ENCODE data around the gene RELN.
"Not testable (repeated sequence)": the region's sequence is repeated elsewhere in the genome, so short reads cannot be mapped to it uniquely, and the experiment has no call there.

The RELN gene

DNA sequence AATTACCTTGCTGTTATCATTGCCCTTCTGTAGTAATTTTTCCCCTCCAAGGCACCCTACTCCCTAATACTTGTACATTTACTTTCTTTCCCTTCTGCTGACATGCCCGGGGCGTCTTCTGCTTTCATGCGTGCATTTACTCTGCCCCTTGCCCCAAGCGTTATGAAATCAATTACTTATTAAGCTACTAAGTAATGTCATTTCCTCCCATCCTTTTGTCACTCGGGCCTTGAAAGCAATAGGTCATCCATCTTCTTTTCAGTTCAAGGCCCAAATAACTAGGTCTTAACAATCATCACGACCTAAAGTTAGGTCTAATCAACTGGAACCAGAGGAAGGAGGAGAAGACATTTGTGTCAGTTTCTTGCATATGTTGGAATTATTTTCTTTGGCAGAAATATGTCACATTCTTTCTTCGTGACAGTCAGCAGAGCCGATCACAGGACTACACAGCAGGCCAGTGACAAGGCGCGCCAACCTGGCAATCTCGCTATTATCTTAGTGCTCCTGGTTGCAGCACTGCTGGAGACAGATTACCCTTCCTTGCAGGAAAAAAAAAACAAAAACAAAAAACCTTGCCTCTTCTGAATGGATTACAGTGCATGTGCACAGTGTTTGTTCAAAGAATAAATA, 179.2 kb downstream of the RELN start:
- DNase-seq (ENCODE audit: low read depth, low spot score) = no peak
- no peak overlapping the region for H3K4me3 ChIP-seq (ENCODE audit: low read length)

DNA sequence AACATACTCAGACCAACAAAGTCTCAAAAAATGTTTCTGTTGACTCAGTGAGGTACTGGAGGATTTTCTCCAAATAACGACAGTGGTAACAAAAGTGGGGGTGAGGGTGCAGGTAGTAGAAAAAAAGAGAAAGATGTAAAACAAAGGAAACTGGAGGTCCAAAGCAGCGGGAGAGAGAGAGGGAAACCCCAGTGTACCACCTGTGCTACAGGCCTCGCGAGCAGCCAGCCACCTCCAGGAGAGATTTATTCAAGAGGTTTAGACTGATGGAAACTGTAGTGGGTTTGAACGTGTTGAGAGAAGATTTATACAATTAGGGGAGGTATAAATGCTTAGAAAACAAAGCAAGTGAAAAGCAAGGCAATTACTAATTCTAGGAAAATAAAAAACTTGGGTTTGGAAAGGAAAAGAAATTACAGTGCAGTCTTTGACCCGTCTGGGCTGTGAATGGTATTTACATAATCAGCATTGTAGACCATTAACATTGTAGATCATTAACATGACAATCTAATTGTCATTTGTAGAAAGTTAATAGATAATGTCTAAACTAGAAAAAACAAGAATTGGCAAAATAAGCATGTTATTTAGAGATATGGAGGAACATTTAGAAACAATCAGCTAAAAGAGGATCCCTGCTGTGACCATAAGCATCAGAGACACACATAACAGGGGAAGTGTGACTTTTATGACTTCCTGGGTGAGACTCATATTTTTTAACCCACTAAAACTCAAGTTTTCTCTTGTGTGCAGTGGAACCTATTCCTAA, 180.0 kb downstream of the RELN start:
- H3K4me3 ChIP-seq (ENCODE audit: low read length) = no peak overlapping the region
- DNase-seq (ENCODE audit: low read depth, low spot score) = no peak

DNA sequence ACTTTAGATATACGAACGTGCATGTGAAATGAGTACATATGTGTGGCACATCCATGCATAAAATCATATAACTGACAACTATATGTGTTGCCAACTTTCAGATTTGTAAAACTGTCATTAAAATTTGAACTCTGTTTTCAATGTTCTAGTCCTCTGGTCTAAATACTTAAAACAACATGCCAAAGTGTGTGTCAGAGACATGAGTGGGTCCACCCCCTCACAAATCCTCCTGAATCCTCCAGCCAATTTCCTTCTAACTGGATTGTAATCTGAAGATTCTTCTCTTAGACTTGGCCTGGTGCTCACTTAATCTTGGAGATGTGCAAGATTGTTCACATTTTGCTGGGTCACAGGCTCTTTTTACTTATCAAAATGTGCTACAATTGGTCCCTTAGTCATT, 184.1 kb downstream of the RELN start:
- no peak for DNase-seq (ENCODE audit: low read depth, low spot score)
- H3K4me3 ChIP-seq (ENCODE audit: low read length) = no peak overlapping the region

DNA sequence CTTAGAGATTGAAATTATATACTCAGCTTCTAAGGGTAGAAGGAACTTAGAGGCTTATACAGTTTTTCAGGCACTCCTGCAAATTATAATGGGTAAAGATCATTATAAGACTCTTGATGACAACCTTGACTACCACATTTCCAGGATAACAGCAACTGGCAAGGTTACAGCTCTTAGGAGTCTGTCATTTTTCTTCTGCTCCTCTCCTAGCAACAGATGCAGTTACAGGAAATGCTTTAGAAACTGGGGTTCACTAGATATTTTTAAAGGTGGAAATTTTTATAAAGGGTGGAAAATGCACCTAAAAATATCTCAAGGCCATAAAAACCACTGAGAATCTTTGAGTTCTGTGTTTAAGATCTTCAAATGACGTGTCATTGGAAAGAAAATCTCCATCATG, 185.8 kb downstream of the RELN start:
- H3K4me3 ChIP-seq (ENCODE audit: low read length) = no peak overlapping the region
- DNase-seq (ENCODE audit: low read depth, low spot score) = no peak

DNA sequence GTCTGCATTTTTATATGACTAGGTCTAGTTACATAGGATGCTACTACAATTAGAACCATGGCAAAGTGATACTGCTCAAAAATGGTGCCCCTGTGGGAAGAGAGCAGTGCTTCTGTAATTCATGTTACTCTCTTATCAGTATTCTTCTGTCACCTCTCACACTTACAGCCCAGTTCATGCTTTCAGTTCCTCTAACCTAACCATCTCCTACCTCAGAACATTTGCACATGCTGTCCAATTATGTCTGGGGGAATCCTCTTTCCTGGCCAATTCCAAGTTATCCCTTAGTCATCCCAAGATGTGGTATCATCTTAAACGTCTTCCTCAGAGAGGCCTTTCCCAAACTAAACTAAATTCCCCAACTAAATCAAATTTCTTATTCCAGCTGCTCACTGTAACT, 190.2 kb downstream of the RELN start:
- DNase-seq (ENCODE audit: low read depth, low spot score) = no peak
- no peak overlapping the region for H3K4me3 ChIP-seq (ENCODE audit: low read length)

DNA sequence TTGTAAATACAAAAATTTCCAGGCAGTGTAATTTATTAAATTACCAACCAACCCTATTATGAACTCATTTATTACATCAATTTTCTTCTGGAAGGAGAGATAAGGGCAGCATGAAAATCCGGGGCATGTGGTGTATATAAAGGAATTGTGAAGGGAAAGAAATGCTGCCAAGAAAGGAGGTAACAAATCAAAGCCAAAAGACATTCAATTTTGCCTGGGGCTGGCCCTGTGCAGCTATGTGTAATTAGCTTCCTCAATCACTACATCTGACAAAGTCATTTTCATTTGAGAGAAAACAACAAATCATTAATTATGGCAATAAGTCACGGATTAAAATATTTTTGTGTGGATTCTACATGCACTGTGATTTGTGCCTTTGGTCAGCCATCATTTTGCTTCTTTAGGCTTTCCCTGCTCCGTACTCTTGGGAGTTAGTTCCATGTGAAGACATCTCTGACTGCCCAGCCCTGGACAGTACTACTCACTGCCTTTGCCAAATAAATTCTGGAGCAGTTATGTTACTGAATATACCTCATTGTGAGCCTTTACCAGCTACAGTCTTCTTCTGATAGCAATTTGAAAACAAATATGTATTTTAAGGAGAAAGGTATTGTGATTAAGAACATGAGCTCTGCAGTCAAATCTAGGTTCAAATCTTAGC, 191.7 kb downstream of the RELN start:
- no peak overlapping the region for H3K4me3 ChIP-seq (ENCODE audit: low read length)
- DNase-seq (ENCODE audit: low read depth, low spot score) = no peak

DNA sequence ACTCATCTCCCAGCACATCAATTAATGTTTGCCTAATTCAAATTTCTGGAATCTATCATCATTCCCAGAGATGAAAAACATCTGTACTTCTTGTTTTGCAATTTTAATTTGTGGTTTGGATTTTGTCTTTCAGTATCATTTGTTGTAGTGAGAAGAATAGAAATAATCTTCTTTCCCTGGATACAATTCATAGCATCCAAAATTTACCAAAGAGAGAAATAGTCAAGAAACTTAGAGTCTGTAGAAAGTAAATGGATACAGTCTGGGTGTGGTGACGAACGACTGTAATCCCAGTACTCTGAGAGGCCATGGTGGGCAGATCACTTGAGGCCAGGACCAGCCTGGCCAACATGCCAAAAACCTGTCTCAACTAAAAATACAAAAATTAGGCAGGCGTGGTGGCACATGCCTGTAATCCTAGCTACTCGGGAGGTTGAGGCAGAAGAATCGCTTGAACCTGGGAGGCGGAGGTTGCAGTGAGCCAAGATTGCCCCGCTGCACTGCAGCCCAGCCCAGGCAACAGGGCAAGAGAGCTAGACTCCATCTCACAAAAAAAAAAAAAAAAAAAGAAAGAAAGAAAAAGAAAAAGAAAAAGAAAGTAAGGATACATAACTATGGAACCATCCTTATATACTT, 193.0 kb downstream of the RELN start:
- no peak overlapping the region for H3K4me3 ChIP-seq (ENCODE audit: low read length)
- no peak for DNase-seq (ENCODE audit: low read depth, low spot score)

DNA sequence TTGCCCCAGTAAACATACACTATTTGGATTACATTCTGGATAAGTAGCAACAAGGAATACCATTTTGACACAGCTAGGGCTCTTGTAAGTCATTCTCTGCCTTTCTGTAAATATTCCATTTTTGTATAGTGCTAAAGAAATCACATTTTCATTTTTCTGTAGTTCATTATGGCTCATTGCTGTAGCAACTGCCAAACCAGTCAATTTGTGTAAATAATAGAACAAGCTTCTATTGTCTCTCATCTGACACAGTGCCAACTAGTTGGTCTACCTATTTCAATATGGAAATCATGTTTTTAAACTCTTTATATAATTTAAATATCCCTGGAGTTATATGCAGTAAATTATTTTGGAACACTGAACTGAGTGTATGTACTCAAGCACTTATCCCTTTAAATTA, 193.7 kb downstream of the RELN start:
- no peak for DNase-seq (ENCODE audit: low read depth, low spot score)
- H3K4me3 ChIP-seq (ENCODE audit: low read length) = no peak overlapping the region

DNA sequence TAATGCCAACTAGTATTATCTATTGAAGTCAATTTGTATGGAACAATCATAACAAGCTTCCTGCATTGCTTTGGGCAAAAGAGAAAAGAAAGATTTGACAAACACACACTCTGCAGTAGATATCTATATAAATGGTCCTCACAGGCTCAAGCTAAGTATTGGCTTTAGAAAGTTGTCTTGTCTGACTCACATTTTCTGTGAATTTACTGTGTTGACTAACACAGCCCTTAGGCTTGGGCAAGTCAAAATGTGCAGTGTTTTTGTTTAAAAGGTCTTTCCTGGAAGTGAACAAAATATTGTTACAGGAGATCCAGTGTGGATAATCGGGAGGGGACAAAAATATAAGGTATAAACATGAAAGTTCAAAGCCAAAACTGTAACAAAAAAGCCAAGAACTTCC, 194.4 kb downstream of the RELN start:
- H3K4me3 ChIP-seq (ENCODE audit: low read length) = no peak overlapping the region
- no peak for DNase-seq (ENCODE audit: low read depth, low spot score)

DNA sequence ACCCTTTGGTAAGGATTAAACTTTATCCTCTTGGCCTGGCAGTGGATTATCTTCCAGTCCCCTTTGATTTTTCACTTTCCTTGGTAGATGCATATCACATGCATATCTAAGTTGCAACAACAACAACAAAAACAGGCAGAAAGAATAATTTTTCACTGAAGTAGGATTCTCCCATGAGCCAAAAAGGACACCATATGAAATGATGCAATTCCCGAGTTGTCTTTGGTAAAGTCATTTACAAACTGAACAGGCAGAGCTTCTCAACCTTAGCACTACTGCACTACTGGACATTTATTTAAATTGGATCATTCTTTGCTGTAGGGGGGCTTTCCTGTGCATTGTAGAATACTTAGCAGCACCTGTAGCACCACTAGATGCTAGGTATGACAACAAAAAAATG, 195.0 kb downstream of the RELN start:
- no peak overlapping the region for H3K4me3 ChIP-seq (ENCODE audit: low read length)
- DNase-seq (ENCODE audit: low read depth, low spot score) = no peak

DNA sequence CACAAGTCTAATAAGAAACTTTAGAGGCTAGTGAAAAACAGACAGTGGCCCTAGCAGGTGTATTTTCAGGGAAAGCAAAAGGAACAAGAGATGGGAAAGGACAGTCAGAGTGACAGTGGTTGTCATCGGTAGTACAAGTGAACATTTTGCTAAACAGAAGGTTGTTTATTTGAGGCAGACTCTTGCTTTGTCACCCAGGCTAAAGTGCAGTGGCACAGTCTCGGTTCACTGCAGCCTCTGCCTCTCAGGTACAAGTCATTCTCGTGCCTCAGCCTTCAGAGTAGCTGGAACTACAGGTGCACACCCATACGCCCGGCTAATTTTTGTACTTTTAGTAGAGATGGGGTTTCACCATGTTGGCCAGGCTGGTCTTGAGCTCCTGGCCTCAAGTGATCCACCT, 195.8 kb downstream of the RELN start:
- H3K4me3 ChIP-seq (ENCODE audit: low read length) = no peak overlapping the region

DNA sequence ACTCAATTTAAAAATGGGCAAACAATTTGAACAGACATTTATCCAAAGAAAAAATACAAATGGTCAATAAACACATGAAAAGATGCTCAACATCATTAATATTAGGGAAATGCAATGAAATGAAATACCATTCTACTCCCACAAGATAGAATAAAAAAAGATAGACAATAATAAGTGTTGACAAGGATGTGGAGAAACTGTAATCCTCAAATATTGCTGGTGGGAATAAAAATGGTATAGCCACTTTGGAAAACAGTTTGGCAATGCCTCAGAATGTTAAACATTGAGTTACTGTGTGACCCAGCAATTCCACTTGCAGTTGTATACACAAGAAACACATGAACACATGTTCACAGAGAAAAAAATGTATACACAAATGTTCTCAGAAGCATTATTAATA, 197.6 kb downstream of the RELN start:
- no peak overlapping the region for H3K4me3 ChIP-seq (ENCODE audit: low read length)
- DNase-seq (ENCODE audit: low read depth, low spot score) = no peak

More for the DNA sequence above, 195.8 kb downstream of the RELN start:
- DNase-seq (ENCODE audit: low read depth, low spot score) = no peak

DNA sequence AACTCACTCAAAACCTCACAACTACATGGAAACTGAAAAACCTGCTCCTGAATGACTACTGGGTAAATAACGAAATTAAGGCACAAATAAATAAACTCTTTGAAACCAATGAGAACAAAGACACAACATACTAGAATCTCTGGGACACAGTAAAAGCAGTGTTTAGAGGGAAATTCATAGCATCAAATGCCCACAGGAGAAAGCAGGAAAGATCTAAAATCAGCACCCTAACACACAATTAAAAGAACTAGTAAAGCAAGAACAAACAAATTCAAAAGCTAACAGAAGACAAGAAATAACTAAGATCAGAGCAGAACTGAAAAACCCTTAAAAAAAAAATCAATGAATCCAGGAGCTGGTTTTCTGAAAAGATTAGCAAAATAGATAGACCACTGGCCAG, 202.4 kb downstream of the RELN start:
- H3K4me3 ChIP-seq (ENCODE audit: low read length); DNase-seq (ENCODE audit: low read depth, low spot score): not testable (repeated sequence)

DNA sequence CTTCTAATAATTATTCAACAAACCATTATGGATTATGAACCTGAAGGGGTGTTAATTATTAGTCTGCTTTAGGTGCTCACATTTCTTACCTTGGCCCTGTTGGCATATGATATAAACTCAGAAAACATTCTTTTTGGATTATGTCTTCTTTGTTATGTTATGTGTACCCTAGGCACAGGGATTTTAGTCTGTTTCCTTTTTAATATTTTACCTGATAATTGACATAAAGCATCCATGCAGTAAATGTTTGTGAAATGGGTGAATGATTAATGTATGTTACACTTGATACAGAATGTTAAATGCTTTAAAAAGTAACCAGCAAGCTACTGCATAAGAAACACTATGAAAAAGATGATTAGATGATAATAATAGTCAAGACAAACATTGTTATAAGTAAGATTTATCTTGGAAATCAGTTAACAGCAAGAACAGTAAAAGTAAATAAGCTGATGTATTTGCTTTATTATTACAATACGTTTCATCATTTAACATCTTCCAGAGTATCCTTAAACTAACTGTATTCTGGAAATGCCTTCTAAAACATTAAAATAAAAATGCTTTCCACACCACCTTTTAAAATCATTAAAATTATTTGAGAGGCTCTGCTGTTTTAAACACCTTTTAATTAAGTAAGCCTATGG, 204.7 kb downstream of the RELN start:
- DNase-seq (ENCODE audit: low read depth, low spot score) = no peak

DNA sequence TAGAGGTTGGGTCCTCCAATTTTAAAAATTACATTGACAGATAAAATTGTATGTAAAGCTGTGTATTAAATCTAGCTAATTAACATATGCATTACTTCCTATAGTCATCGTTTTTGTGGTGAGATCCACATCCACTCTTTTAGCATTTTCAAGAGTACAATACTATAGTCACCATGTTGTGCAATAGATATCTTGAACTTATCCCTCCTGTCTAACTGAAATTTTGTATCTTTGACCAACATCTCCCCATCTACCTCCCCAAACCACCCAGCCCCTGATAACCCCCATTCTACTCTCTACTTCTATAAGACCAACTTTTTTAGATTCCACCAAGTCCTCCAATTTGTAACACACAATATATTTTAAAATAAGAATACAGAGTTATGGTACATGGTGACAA, 208.0 kb downstream of the RELN start:
- no peak for DNase-seq (ENCODE audit: low read depth, low spot score)
- no peak overlapping the region for H3K4me3 ChIP-seq (ENCODE audit: low read length)

More for the DNA sequence above, 204.7 kb downstream of the RELN start:
- H3K4me3 ChIP-seq (ENCODE audit: low read length) = no peak overlapping the region

DNA sequence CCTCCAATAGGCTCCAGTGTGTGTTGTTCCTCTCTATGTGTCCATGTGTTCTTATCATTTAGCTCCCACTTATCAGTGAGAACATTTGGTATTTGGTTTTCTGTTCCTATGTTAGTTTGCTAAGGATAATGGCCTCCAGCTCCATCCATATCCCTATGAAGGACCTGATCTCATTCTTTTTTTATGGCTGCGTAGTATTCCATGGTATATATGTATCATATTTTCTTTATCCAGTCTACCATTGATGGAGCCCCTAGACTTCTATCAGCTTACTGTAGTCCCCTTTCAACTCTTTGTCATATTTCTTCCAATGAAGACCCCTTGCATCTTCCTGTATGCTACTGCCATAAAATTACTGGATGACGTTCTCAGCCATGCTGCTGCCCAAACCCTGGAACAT, 208.9 kb downstream of the RELN start:
- DNase-seq (ENCODE audit: low read depth, low spot score); H3K4me3 ChIP-seq (ENCODE audit: low read length): not testable (repeated sequence)

DNA sequence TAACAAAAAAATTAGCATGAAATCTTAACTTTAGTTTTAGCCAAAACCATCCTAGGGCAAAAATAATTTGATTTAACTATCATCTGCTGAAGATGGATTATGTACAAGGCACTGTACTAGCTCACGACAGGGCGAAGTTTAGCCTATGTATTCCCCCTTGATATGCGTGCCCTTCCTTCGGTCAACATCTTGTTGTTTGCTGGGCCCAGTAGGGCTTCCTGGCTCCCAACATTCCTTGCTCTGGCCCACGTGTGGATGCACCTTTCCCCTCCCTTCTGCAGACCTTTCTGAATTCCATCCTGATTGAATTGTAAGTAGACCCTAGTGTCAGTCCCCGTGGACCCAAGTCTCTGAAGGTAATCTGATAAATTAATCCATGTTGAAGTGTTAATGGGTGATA, 212.0 kb downstream of the RELN start:
- no peak for DNase-seq (ENCODE audit: low read depth, low spot score)

DNA sequence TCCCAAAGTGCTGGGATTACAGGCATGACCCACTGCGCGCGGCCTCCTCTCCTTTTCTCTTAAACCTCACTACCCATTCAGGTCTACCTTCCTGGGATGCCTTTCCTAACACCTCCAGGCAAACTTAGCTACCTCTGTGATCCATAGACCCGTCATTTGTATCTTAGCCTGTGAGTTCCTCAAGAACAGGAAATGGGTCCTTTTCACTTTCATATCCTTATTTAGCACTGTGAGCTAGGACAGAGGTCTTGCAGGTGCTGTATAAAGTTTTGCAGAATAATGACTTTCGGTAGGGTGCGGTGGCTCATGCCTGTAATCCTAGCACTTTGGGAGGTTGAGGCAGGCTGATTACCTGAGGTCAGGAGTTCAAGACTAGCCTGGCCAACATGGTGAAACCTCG, 215.7 kb downstream of the RELN start:
- DNase-seq (ENCODE audit: low read depth, low spot score) = no peak
- H3K4me3 ChIP-seq (ENCODE audit: low read length) = no peak overlapping the region

More for the DNA sequence above, 212.0 kb downstream of the RELN start:
- no peak overlapping the region for H3K4me3 ChIP-seq (ENCODE audit: low read length)

DNA sequence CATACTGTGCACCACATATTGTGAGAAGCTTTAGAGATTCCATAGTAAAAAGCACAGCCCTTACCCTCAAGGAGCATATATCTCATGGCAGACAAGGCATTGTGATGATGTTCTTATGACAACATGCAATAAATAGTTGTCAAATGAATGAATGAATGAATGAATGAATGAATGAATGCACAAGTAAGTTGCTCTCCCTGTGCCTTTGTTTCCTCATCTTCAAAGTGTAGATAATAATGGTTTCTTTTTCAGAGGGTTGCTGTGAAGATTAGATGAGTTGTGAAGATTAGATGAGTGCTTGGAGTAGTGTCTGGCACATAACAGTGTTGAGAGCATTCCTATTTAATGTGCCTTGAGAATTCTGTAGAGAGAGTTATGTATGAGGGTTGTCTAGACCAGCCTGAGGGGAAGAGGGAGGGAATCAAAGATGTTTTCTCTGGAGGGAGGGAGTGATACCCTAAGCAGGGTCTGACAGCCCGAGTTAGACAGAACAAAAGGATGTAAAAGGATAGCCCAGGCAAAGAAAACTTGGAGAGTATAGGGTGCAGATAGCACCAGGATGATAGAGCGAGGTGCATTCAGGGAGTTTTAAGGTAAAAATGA, 217.2 kb downstream of the RELN start:
- H3K4me3 ChIP-seq (ENCODE audit: low read length) = no peak overlapping the region

More for the DNA sequence above, 217.2 kb downstream of the RELN start:
- DNase-seq (ENCODE audit: low read depth, low spot score) = no peak
